C4-2B (cell line): ENCODE results near the gene KATNIP.

Source experiments
- CTCF ChIP-seq: fragments of 450-650 bp; conservative IDR thresholded peaks from 2 replicates; pipeline ENCODE4 v1.5.1; 2017; ENCODE audit warnings: mild to moderate bottlenecking
- ZFX ChIP-seq: fragments of 450-650 bp; IDR thresholded peaks from 2 replicates; pipeline ENCODE4 v1.6.1; 2017

GRCh38 chr16:27514806-27515205 lies 35.1 kb upstream of the KATNIP start:
- TF ChIP-seq CTCF (no peak), ZFX (no peak)
